Measurements from ENCODE around the gene DYNC2H1.

DYNC2H1 gene

GRCh38 chr11:103108933-103109817 lies at the start of gene DYNC2H1:
TSS of gene DYNC2H1 (plus strand) at chr11:103109426. CDS start at chr11:103109575, 149 bp downstream.
- DNase-seq (ENCODE audit: low read depth, low spot score): peak; percentile 80

GRCh38 chr11:103061656-103062055 lies 47.6 kb upstream of the DYNC2H1 start:
- DNase-seq (ENCODE audit: low read depth, low spot score): no peak

GRCh38 chr11:103067118-103067517 lies 42.1 kb upstream of the DYNC2H1 start:
- DNase-seq (ENCODE audit: low read depth, low spot score): no peak

- DNase-seq (ENCODE audit: low read depth, low spot score): no peak
These were observed 39.9 kb upstream of the DYNC2H1 start for GRCh38 chr11:103069367-103069766.

GRCh38 chr11:103070142-103070541 lies 39.1 kb upstream of the DYNC2H1 start:
- DNase-seq (ENCODE audit: low read depth, low spot score): no peak

GRCh38 chr11:103071008-103071407 lies 38.2 kb upstream of the DYNC2H1 start:
- DNase-seq (ENCODE audit: low read depth, low spot score): no peak

GRCh38 chr11:103076361-103076760 lies 32.9 kb upstream of the DYNC2H1 start:
- no peak for DNase-seq (ENCODE audit: low read depth, low spot score)

GRCh38 chr11:103077554-103077953 lies 31.7 kb upstream of the DYNC2H1 start:
- DNase-seq (ENCODE audit: low read depth, low spot score): no peak

GRCh38 chr11:103078710-103079109 lies 30.5 kb upstream of the DYNC2H1 start:
- no peak for DNase-seq (ENCODE audit: low read depth, low spot score)

GRCh38 chr11:103079833-103080232 lies 29.4 kb upstream of the DYNC2H1 start:
- no peak for DNase-seq (ENCODE audit: low read depth, low spot score)

GRCh38 chr11:103085758-103086365 lies 23.4 kb upstream of the DYNC2H1 start:
- no peak for DNase-seq (ENCODE audit: low read depth, low spot score)

- no peak for DNase-seq (ENCODE audit: low read depth, low spot score)
These were observed 22.8 kb upstream of the DYNC2H1 start for GRCh38 chr11:103086461-103086860.

GRCh38 chr11:103091064-103091800 lies 18.0 kb upstream of the DYNC2H1 start:
- no peak for DNase-seq (ENCODE audit: low read depth, low spot score)

GRCh38 chr11:103091801-103092524 lies 17.3 kb upstream of the DYNC2H1 start, which contains the start of gene DCUN1D5:
TSS of gene DCUN1D5 (minus strand) at chr11:103092160. CDS start at chr11:103091872, 288 bp downstream.
- peak; percentile 88 for DNase-seq (ENCODE audit: low read depth, low spot score)

GRCh38 chr11:103097279-103097678 lies 11.9 kb upstream of the DYNC2H1 start:
- DNase-seq (ENCODE audit: low read depth, low spot score): no peak

GRCh38 chr11:103109818-103110388 lies 677 bp downstream of the DYNC2H1 start:
- no peak for DNase-seq (ENCODE audit: low read depth, low spot score)

- DNase-seq (ENCODE audit: low read depth, low spot score): no peak
These were observed 1.2 kb downstream of the DYNC2H1 start for GRCh38 chr11:103110391-103110790.

GRCh38 chr11:103111400-103111799 lies 2.2 kb downstream of the DYNC2H1 start:
- no peak for DNase-seq (ENCODE audit: low read depth, low spot score)

GRCh38 chr11:103112364-103112763 lies 3.1 kb downstream of the DYNC2H1 start:
- no peak for DNase-seq (ENCODE audit: low read depth, low spot score)

GRCh38 chr11:103114836-103115235 lies 5.6 kb downstream of the DYNC2H1 start:
- no peak for DNase-seq (ENCODE audit: low read depth, low spot score)

GRCh38 chr11:103125462-103125861 lies 16.2 kb downstream of the DYNC2H1 start:
- no peak for DNase-seq (ENCODE audit: low read depth, low spot score)

All from brain pericyte (primary cell).